Inflammatory macrophage treated with lipopolysaccharide for 4 hours (primary cell): Measurements from ENCODE around the gene TUBA4A.
"Not testable (repeated sequence)": the region's sequence is repeated elsewhere in the genome, so short reads cannot be mapped to it uniquely, and the experiment has no call there.

ENCODE experiments used
- DNase-seq: peaks from one replicate; pipeline ENCODE4 v3.0.0-alpha.2; 2020

The TUBA4A gene

DNA sequence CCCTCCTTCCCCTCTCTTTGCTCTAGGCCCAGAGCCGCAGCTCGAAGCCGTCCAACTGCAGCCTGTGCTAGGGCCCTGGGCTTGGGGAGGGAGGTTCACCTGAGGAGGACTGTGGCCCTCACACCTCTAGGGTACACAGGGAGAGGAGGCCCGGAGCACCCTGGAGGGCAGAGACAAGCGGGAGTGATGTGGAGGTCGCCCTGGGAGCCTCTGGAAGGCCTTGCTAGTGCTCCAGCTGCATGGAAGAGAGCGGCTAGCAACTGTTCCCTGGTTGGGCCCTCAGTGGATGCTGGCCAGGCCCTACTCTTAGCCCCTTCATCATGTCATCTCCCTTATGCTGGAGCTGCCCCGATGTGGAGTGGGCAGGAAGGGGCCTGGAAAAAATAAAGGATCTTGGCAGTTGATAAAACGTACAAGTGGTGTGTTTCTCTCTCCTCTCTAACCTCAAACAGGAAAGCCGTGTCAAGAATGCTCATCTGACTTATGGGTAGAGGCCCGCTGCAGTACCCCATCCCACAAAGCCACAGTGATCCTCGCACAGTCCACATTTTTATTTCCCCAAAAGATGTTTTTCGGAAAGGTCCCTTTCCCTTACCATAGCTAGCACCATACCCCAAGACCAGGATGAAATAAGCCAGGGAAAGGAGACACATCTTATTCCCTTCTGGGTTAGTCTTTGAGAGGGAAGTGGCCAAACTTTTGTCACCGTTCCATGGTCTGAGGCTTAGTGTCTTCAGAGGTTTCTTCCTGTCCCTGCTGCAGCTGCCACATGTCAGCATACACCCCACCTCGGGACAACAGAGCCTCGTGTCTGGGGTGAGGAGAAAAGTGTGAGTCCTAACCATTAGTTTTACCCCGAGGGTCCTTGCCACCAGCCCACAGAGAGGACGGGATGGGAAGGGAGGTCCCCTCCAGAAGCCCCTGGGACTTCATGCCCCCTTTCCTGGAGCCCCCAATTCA is 44.2 kb downstream of the TUBA4A start:
- no peak for DNase-seq

DNA sequence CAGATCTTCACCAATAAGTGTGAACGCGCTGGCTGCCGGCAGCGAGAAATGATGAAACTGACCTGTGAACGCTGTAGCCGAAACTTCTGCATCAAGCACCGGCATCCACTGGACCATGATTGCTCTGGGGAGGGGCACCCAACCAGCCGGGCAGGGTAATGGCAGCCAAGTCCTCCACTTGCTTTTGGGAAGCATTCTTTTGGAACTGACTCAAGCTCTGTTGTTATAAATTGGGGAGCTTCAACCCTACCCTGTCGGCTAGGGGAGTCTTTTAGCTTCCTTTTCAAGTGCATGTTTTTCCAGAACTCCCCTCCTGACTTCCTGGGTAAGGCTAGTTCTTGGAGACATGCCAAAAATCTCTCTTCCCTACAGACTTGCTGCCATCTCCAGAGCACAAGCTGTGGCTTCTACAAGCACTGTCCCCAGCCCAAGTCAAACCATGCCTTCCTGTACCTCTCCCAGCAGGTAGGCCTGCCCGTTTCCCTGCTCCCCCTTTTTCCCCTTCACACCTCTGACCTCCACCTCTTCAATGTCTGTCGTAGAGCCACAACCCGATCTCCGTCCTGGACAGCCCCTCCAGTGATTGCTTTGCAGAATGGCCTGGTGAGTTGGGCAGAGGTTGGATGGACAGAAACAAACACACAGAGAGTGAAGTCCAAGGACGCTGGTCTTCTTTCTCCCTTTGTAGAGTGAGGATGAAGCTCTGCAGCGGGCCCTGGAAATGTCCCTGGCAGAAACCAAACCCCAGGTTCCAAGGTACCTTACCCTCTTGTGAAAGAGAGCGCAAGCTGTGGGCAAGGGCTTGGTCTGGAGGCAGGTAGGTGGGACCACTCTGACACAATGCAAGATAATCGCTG is 45.6 kb downstream of the TUBA4A start:
- no peak for DNase-seq

DNA sequence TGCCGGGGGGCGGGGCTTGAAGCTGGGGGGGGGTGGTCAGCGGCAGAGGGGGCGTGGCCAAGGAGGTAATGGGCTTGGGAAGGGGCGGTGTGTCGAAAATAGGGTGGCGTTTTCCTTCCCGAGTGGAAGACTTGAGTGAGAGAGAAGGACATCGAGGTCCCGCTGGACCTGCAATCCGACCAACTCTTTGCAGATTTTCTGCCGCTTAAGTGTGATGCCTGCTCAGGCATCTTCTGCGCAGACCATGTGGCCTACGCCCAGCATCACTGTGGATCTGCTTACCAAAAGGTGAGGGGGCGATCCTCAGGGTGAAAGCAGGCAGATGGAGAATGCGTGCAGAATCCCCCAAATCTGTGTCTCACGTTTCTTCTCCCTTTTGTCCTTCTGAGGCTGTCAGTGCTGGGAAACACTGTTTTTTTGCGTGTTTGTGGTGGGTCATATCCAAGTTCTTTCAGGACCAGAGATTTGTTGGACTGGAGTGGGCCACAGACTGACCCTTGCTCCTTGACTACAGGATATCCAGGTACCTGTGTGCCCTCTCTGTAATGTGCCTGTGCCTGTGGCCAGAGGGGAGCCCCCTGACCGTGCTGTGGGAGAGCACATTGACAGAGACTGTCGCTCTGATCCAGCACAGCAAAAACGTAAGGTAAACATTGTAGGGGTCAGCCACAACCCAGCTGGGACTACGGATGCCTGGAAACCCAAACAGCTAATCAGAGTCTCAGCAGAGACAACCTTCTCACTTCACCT is 46.4 kb downstream of the TUBA4A start:
- DNase-seq, result no peak

DNA sequence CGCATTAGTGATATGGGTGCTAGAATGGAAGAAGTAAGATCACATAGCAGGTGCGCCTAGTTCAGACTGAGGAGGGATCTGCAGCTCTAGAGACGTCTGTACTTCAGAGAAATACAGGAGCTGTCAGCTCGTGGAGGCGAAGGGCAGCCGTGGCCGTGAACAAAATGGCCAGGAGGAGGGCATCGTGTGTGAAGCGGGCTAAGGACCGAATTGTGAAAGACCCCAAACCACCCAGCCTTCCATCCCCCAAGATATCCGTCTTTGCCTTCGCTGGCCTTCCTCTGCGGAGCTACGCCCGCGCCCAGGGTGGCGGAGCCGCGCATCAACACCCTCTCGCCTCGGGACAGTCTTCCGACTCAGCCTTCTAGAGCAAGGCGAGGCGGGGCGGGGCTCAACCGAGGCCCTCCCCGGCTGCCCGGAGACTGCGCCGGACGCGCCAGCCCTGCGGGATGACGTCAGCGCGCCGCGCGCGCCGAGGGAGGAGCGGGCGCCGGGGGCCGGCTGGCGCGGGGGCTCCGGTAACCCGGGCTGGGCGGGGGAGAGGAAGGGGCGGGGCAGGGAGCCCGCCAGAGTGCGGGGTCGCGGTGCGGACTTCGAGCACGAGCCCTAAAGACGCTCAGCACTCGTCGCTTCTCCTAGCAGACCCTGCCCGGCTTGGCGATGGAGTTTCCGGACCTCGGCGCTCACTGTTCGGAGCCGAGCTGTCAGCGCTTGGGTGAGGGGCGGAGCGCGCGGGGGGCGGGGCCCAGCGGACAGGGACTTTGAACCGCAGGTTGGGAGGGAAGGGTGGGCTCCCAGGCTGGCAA is 47.2 kb downstream of the TUBA4A start, which contains the start of gene ZFAND2B:
ZFAND2B (plus strand) TSS at position 455 of the 806 bp plus-strand sequence; CDS start at position 661, 206 bp downstream.
- peak; percentile 95 for DNase-seq

DNA sequence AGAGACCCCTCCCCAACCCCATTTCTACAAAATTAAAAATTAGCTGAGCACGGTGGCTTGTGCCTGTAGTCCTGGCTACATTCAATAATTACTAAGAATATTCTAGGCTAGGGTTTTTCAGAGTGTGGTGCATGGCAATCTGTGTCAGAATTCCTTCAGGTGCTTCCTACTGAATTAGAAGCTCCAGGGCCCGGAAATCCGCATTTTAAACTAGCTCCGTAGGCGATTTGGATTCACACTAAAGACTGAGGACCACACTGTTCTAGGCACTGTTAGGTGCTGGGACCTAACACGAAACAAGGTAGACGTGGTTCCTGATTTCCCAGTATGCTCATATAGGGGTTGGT is 47.8 kb downstream of the TUBA4A start:
- DNase-seq, result no peak

DNA sequence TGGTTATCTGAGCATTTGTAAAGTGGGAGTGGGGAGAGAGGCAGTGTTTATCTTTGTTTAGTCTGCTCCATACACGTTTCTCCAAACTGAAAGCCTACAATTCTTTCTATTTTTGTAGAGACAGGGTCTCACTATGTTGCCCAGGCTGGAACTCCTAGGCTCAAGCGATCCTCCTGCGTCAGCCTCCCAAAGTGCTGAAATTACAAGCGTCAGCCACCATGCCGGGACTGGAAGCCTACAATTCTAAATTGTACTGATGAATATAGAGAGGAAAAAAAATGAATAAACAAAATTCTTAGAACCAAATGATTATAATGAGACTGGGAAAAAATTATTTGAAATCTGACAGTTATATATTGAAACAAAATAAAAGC is 48.6 kb downstream of the TUBA4A start:
- no peak for DNase-seq

DNA sequence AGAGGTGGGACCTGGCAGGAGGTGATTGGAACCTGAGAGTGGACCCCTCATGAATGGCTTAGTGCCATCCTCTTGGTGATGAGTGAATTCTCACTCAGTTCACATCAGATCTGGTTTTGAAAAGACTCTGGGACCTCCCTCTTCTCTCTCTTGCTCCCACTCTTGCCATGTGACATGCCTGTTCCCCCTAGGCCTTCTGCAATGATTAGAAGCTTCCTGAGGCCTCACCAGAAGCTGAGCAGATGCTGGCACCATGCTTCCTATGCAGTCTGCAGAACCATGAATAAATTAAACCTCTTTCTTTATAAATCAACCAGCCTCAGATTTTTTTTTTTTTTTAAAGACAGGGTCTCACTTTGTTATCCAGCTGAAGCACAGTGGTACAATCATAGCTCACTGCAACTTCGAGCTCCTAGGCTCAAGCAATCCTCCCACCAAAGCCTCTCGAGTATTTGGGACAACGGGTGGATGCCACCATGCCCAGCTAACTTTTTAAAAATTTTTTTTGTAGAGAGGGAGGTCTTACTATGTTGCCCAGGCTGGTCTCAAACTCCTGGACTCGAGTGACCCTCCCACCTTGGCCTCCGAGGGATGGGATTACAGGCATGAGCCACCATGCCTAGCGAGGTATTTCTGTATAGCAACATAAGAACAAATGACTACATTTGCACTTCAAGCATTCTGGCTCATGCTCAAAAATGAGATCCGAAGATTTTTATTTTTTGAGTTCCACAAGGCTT is 49.1 kb downstream of the TUBA4A start:
- no peak for DNase-seq

DNA sequence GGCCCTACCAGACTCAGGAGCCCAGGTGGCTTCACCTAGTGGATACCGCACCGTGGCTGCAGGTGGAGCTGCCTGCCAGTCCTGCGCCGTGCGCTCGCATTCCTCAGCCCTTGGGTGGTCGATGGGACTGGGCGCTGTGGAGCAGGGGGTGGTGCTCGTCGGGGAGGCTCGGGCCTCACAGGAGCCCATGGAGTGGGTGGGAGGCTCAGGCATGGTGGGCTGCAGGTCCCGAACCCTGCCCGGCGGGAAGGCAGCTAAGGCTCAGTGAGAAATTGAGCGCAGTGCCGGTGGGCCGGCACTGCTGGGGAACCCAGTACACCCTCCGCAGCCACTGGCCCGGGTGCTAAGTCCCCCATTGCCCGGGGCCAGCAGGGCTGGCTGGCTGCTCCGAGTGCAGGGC is 52.4 kb downstream of the TUBA4A start:
- DNase-seq, result not testable (repeated sequence)

DNA sequence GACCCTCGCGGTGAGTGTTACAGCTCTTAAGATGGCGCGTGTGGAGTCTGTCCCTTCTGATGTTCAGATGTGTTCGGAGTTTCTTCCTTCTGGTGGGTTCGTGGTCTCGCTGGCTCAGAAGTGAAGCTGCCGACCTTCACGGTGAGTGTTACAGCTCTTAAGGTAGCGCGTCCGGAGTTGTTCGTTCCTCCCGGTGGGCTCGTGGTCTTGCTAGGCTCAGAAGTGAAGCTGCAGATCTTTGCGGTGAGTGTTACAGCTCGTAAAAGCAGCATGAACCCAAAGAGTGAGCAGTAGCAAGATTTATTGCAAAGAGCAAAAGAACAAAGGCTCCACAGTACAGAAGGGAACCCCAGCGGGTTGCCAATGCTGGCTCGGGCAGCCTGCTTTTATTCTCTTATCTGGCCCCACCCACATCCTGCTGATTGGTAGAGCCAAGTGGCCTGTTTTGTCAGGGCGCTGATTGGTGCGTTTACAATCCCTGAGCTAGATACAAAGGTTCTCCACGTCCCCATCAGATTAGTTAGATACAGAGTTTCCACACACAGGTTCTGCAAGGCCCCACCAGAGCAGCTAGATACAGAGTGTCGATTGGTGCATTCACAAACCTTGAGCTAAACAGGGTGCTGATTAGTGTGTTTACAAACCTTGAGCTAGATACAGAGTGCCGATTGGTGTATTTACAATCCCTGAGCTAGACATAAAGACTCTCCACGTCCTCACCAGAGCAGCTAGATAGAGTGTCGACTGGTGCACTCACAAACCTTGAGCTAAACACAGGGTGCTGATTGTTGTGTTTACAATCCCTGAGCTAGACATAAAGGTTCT is 53.0 kb downstream of the TUBA4A start:
- not testable (repeated sequence) for DNase-seq
